ENCODE results near the gene TSPAN18.

TSPAN18 gene

GRCh38 chr11:44784851-44785250 is 58.1 kb downstream of the TSPAN18 start:
- Histone ChIP-seq H2BK15ac (ENCODE audit: low read length) (no peak overlapping the region), H3K4me2 (ENCODE audit: insufficient read depth, low read length, poor library complexity, severe bottlenecking) (no peak overlapping the region), H3K4me3 (ENCODE audit: low read length in 2 of 2) (no peak overlapping the region), H4K91ac (ENCODE audit: low read depth, low read length, poor library complexity) (no peak overlapping the region), H2BK5ac (ENCODE audit: low read length) (no peak overlapping the region), H3K27ac (replicated peaks; ENCODE audit: low read length) (no peak overlapping the region), H2BK120ac (ENCODE audit: low read depth, low read length) (no peak overlapping the region), H3K27me3 (ENCODE audit: control insufficient read depth in 3 of 3, insufficient read depth in 3 of 3, low read depth in 1 of 3, low read length in 3 of 3) (no peaks in the 10 kb centered on the region), H3K4me1 (ENCODE audit: control insufficient read depth in 2 of 2, insufficient read depth in 1 of 2, low read depth in 1 of 2, low read length in 2 of 2) (peaks cover 44 to 52% of the 10 kb centered on the region in 2 donors), H3K23ac (ENCODE audit: low read depth, low read length, poor library complexity) (no peak overlapping the region), H3K9ac (ENCODE audit: low read depth, low read length, poor library complexity) (no peak overlapping the region), H2AFZ (ENCODE audit: low read length) (no peak overlapping the region), H3K14ac (ENCODE audit: low read length) (no peak overlapping the region), H3K9me3 (replicated peaks in 1 of 2; ENCODE audit: control insufficient read depth in 2 of 2, insufficient read depth in 1 of 2, low read depth in 1 of 2, low read length in 2 of 2) (peaks cover 0 to 8% of the 10 kb centered on the region in 2 donors), H3K36me3 (replicated peaks in 1 of 2; ENCODE audit: control insufficient read depth in 2 of 2, insufficient read depth in 2 of 2, low read length in 2 of 2) (peaks cover under 1 to 7% of the 10 kb centered on the region in 2 donors), H3K18ac (ENCODE audit: low read length) (no peak overlapping the region), H3K79me1 (ENCODE audit: low read depth, low read length) (peaks cover 6% of the 10 kb centered on the region), H2AK5ac (ENCODE audit: low read depth, low read length) (no peak overlapping the region), H3K4ac (ENCODE audit: low read length) (no peak overlapping the region), H2BK12ac (ENCODE audit: low read length) (no peak overlapping the region), H4K8ac (ENCODE audit: low read depth, low read length) (no peak overlapping the region)
- WGBS, 2 donors (ENCODE audit: extremely low coverage in 2 of 2, insufficient read length in 2 of 2, insufficient replicate concordance in 1 of 2), result no CpG with 5 or more reads among the region's 3 CpGs
- no peak for DNase-seq (ENCODE audit: low spot score)

GRCh38 chr11:44785856-44786607 is 59.3 kb downstream of the TSPAN18 start:
- Histone ChIP-seq H2BK5ac (ENCODE audit: low read length) (no peak overlapping the region), H2BK12ac (ENCODE audit: low read length) (peak overlapping the region; percentile 49), H3K36me3 (replicated peaks in 1 of 2; ENCODE audit: control insufficient read depth in 2 of 2, insufficient read depth in 2 of 2, low read length in 2 of 2) (peaks cover 3 to 5% of the 10 kb centered on the region in 2 donors), H3K4me2 (ENCODE audit: insufficient read depth, low read length, poor library complexity, severe bottlenecking) (no peak overlapping the region), H2BK120ac (ENCODE audit: low read depth, low read length) (no peak overlapping the region), H3K18ac (ENCODE audit: low read length) (peak overlapping the region; percentile 86), H2AFZ (ENCODE audit: low read length) (no peak overlapping the region), H3K79me1 (ENCODE audit: low read depth, low read length) (peaks cover 10% of the 10 kb centered on the region), H3K27ac (replicated peaks; ENCODE audit: low read length) (no peak overlapping the region), H4K91ac (ENCODE audit: low read depth, low read length, poor library complexity) (no peak overlapping the region), H4K8ac (ENCODE audit: low read depth, low read length) (no peak overlapping the region), H2BK15ac (ENCODE audit: low read length) (no peak overlapping the region), H3K4me3 (ENCODE audit: low read length in 2 of 2) (no peak overlapping the region), H3K4ac (ENCODE audit: low read length) (no peak overlapping the region), H3K9ac (ENCODE audit: low read depth, low read length, poor library complexity) (no peak overlapping the region), H3K4me1 (ENCODE audit: control insufficient read depth in 2 of 2, insufficient read depth in 1 of 2, low read depth in 1 of 2, low read length in 2 of 2) (peaks cover 39 to 52% of the 10 kb centered on the region in 2 donors), H3K23ac (ENCODE audit: low read depth, low read length, poor library complexity) (no peak overlapping the region), H3K9me3 (replicated peaks in 1 of 2; ENCODE audit: control insufficient read depth in 2 of 2, insufficient read depth in 1 of 2, low read depth in 1 of 2, low read length in 2 of 2) (peaks cover 4 to 8% of the 10 kb centered on the region in 2 donors), H2AK5ac (ENCODE audit: low read depth, low read length) (no peak overlapping the region), H3K14ac (ENCODE audit: low read length) (peak overlapping the region; percentile 59), H3K27me3 (ENCODE audit: control insufficient read depth in 3 of 3, insufficient read depth in 3 of 3, low read depth in 1 of 3, low read length in 3 of 3) (peaks cover 0 to 3% (median 0%) of the 10 kb centered on the region in 3 experiments)
- WGBS, 2 donors (ENCODE audit: extremely low coverage in 2 of 2, insufficient read length in 2 of 2, insufficient replicate concordance in 1 of 2), result no CpG with 5 or more reads among the region's 7 CpGs
- DNase-seq (ENCODE audit: low spot score), result no peak

- Histone ChIP-seq H4K8ac (ENCODE audit: low read depth, low read length) (no peak overlapping the region), H3K27ac (replicated peaks; ENCODE audit: low read length) (no peak overlapping the region), H2BK12ac (ENCODE audit: low read length) (no peak overlapping the region), H2AK5ac (ENCODE audit: low read depth, low read length) (no peak overlapping the region), H3K14ac (ENCODE audit: low read length) (no peak overlapping the region), H3K27me3 (ENCODE audit: control insufficient read depth in 3 of 3, insufficient read depth in 3 of 3, low read depth in 1 of 3, low read length in 3 of 3) (peaks cover 0 to 3% (median 0%) of the 10 kb centered on the region in 3 experiments), H2BK15ac (ENCODE audit: low read length) (no peak overlapping the region), H3K23ac (ENCODE audit: low read depth, low read length, poor library complexity) (no peak overlapping the region), H3K4me3 (ENCODE audit: low read length in 2 of 2) (no peak overlapping the region), H2BK120ac (ENCODE audit: low read depth, low read length) (no peak overlapping the region), H3K4me1 (ENCODE audit: control insufficient read depth in 2 of 2, insufficient read depth in 1 of 2, low read depth in 1 of 2, low read length in 2 of 2) (peaks cover 38 to 50% of the 10 kb centered on the region in 2 donors), H3K9ac (ENCODE audit: low read depth, low read length, poor library complexity) (no peak overlapping the region), H3K18ac (ENCODE audit: low read length) (no peak overlapping the region), H2AFZ (ENCODE audit: low read length) (no peak overlapping the region), H2BK5ac (ENCODE audit: low read length) (no peak overlapping the region), H3K4ac (ENCODE audit: low read length) (no peak overlapping the region), H3K36me3 (replicated peaks in 1 of 2; ENCODE audit: control insufficient read depth in 2 of 2, insufficient read depth in 2 of 2, low read length in 2 of 2) (peaks cover 0 to 3% of the 10 kb centered on the region in 2 donors), H3K79me1 (ENCODE audit: low read depth, low read length) (peaks cover 6% of the 10 kb centered on the region), H4K91ac (ENCODE audit: low read depth, low read length, poor library complexity) (no peak overlapping the region), H3K4me2 (ENCODE audit: insufficient read depth, low read length, poor library complexity, severe bottlenecking) (no peak overlapping the region), H3K9me3 (replicated peaks in 1 of 2; ENCODE audit: control insufficient read depth in 2 of 2, insufficient read depth in 1 of 2, low read depth in 1 of 2, low read length in 2 of 2) (peaks cover 3 to 4% of the 10 kb centered on the region in 2 donors)
- DNase-seq (ENCODE audit: low spot score), result no peak
- no CpG with 5 or more reads among the region's 3 CpGs for WGBS, 2 donors (ENCODE audit: extremely low coverage in 2 of 2, insufficient read length in 2 of 2, insufficient replicate concordance in 1 of 2)
Measured at GRCh38 chr11:44787070-44787469, 60.3 kb downstream of the TSPAN18 start.

- Histone ChIP-seq H3K27ac (replicated peaks; ENCODE audit: low read length) (no peak overlapping the region), H3K27me3 (ENCODE audit: control insufficient read depth in 3 of 3, insufficient read depth in 3 of 3, low read depth in 1 of 3, low read length in 3 of 3) (peaks cover 0 to 3% (median 0%) of the 10 kb centered on the region in 3 experiments), H3K18ac (ENCODE audit: low read length) (no peak overlapping the region), H3K9me3 (replicated peaks in 1 of 2; ENCODE audit: control insufficient read depth in 2 of 2, insufficient read depth in 1 of 2, low read depth in 1 of 2, low read length in 2 of 2) (peaks cover 0 to 4% of the 10 kb centered on the region in 2 donors), H2BK120ac (ENCODE audit: low read depth, low read length) (no peak overlapping the region), H2AK5ac (ENCODE audit: low read depth, low read length) (no peak overlapping the region), H2BK5ac (ENCODE audit: low read length) (no peak overlapping the region), H3K79me1 (ENCODE audit: low read depth, low read length) (peaks cover 11% of the 10 kb centered on the region), H3K14ac (ENCODE audit: low read length) (no peak overlapping the region), H3K4me2 (ENCODE audit: insufficient read depth, low read length, poor library complexity, severe bottlenecking) (no peak overlapping the region), H3K9ac (ENCODE audit: low read depth, low read length, poor library complexity) (no peak overlapping the region), H3K4ac (ENCODE audit: low read length) (no peak overlapping the region), H3K36me3 (replicated peaks in 1 of 2; ENCODE audit: control insufficient read depth in 2 of 2, insufficient read depth in 2 of 2, low read length in 2 of 2) (peaks cover 0 to 3% of the 10 kb centered on the region in 2 donors), H3K4me3 (ENCODE audit: low read length in 2 of 2) (no peak overlapping the region), H2BK12ac (ENCODE audit: low read length) (no peak overlapping the region), H4K8ac (ENCODE audit: low read depth, low read length) (no peak overlapping the region), H3K23ac (ENCODE audit: low read depth, low read length, poor library complexity) (no peak overlapping the region), H4K91ac (ENCODE audit: low read depth, low read length, poor library complexity) (no peak overlapping the region), H2AFZ (ENCODE audit: low read length) (no peak overlapping the region), H3K4me1 (ENCODE audit: control insufficient read depth in 2 of 2, insufficient read depth in 1 of 2, low read depth in 1 of 2, low read length in 2 of 2) (peaks cover 39 to 58% of the 10 kb centered on the region in 2 donors), H2BK15ac (ENCODE audit: low read length) (no peak overlapping the region)
- no peak for DNase-seq (ENCODE audit: low spot score)
- no CpG with 5 or more reads among the region's 9 CpGs for WGBS, 2 donors (ENCODE audit: extremely low coverage in 2 of 2, insufficient read length in 2 of 2, insufficient replicate concordance in 1 of 2)
Measured at GRCh38 chr11:44787981-44788380, 61.2 kb downstream of the TSPAN18 start.
